ENCODE data around the gene SEC16A. TPM values are rescaled to one million over a fixed set of nuclear protein-coding genes. Genes with fewer than 3 reads are reported as not detected.

SEC16A gene
- total RNA-seq, 1 donor from 2014 or later, result 23.4 TPM

DNA sequence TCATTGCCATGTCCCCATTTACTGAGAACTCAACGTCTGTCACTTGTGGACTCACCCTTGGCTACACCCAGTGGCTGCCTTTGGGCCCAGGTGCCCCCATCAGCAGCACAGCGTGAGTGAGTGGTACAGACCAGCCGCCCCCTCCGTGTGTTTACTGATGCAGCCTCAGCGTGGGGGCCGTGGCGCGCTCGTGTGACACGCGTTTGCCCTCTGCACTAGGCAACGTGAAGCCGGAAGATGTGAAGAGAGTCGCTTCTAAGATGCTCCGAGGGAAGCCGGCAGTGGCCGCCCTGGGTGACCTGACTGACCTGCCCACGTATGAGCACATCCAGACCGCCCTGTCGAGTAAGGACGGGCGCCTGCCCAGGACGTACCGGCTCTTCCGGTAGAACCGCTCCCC, 60.0 kb downstream of the SEC16A start:
- no peaks in the 10 kb centered on the region for H3K4me1 ChIP-seq
- no peak overlapping the region for H3K27ac ChIP-seq (replicated peaks)
- intact Hi-C loops (cut with micrococcal nuclease), result no loop called here
- H3K27me3 ChIP-seq (ENCODE audit: low read depth), result no peaks in the 10 kb centered on the region
- H3K4me3 ChIP-seq, result no peak overlapping the region
- no peak for DNase-seq
- peaks cover 77% of the 10 kb centered on the region for H3K36me3 ChIP-seq
- TF ChIP-seq, protein P1, sequence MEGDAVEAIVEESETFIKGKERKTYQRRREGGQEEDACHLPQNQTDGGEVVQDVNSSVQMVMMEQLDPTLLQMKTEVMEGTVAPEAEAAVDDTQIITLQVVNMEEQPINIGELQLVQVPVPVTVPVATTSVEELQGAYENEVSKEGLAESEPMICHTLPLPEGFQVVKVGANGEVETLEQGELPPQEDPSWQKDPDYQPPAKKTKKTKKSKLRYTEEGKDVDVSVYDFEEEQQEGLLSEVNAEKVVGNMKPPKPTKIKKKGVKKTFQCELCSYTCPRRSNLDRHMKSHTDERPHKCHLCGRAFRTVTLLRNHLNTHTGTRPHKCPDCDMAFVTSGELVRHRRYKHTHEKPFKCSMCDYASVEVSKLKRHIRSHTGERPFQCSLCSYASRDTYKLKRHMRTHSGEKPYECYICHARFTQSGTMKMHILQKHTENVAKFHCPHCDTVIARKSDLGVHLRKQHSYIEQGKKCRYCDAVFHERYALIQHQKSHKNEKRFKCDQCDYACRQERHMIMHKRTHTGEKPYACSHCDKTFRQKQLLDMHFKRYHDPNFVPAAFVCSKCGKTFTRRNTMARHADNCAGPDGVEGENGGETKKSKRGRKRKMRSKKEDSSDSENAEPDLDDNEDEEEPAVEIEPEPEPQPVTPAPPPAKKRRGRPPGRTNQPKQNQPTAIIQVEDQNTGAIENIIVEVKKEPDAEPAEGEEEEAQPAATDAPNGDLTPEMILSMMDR (IDR thresholded peaks at IDR 0.05; ENCODE audit: borderline replicate concordance), result no peak
- no peaks in the 10 kb centered on the region for H3K9me3 ChIP-seq (replicated peaks)

DNA sequence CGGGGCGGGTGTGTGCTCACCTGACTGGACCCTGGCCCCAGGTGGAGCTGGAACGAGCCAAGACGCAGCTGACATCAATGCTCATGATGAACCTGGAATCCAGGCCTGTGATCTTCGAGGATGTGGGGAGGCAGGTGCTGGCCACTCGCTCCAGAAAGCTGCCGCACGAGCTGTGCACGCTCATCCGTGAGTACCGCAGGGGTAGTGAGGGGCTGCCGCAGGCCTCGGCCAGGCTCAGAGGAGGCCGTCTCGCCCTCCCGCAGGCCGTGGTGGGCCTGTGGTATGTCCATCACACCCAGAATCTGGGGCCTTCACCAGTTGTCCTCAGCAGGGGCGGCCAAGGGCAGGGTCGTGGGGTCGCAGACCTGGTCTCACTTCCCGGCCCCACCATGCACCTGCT, 61.0 kb downstream of the SEC16A start:
- TF ChIP-seq, protein P1 (IDR thresholded peaks at IDR 0.05; ENCODE audit: borderline replicate concordance), result no peak
- DNase-seq, result no peak
- Histone ChIP-seq H3K4me3 (no peak overlapping the region), H3K9me3 (replicated peaks) (no peaks in the 10 kb centered on the region), H3K27ac (replicated peaks) (no peak overlapping the region), H3K27me3 (ENCODE audit: low read depth) (no peaks in the 10 kb centered on the region), H3K36me3 (peaks cover 84% of the 10 kb centered on the region), H3K4me1 (no peaks in the 10 kb centered on the region)
- intact Hi-C loops (cut with micrococcal nuclease), result no loop called here

DNA sequence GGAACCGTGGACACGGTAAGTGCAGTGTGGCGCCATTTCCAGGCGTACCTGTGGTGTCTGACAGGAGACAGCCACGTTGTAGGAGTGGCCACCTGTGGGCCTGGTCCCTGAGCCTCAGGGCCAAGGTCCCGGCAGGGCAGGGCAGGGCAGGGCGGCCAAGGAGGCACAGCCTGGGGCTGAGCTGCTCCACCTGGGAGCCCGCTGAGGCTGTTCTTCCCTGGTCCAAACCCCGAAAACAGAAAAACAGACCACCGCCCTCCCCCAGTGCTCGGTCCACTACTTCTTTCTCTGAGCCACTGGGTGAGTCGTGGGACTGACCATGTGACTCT, 63.8 kb downstream of the SEC16A start:
- TF ChIP-seq, protein P1 (IDR thresholded peaks at IDR 0.05; ENCODE audit: borderline replicate concordance), result no peak

DNA sequence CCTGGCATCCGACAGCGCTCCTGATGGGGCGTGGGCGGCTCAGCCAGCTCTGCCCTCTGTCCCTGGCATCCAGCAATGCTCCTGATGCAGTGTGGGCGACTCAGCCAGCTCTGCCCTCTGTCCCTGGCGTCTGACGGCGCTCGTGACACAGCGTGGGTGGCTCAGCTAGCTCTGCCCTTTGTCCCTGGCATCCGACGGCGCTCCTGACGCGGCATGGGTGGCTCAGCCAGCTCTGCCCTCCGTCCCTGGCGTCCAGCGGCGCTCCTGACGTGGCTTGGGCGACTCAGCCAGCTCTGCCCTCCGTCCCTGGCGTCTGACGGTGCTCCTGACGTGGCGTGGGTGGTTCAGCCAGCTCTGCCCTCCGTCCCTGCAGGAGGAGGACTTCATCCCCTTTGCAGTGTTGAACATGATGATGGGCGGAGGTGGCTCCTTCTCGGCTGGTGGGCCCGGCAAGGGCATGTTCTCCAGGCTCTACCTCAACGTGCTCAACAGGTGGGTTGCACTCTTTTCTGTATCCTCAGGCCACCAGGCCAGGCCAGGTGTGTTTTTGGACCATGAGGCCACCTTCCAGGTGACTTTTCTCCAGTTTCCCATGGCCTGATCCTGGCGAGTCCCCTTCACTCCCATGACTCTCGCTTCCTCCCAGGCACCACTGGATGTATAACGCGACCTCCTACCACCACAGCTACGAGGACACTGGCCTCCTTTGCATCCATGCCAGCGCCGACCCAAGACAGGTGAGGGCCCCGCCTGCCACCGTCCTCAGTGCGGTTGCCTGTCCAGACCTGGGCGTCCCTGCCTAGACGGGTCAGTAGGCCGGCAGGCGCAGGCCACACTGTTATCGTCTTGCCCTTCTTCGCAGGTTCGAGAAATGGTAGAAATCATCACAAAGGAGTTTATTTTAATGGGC, 64.4 kb downstream of the SEC16A start:
- TF ChIP-seq, protein P1 (IDR thresholded peaks at IDR 0.05; ENCODE audit: borderline replicate concordance), result no peak
- no peaks in the 10 kb centered on the region for H3K9me3 ChIP-seq (replicated peaks)
- no peak overlapping the region for H3K4me3 ChIP-seq
- H3K4me1 ChIP-seq, result no peaks in the 10 kb centered on the region
- intact Hi-C loops (cut with micrococcal nuclease), result no loop called here
- H3K27me3 ChIP-seq (ENCODE audit: low read depth), result no peaks in the 10 kb centered on the region
- no peak for DNase-seq
- H3K36me3 ChIP-seq, result peaks cover 100% of the 10 kb centered on the region
- H3K27ac ChIP-seq (replicated peaks), result no peak overlapping the region

More for the DNA sequence above, 63.8 kb downstream of the SEC16A start:
- Histone ChIP-seq H3K4me3 (no peak overlapping the region), H3K27ac (replicated peaks) (no peak overlapping the region), H3K27me3 (ENCODE audit: low read depth) (no peaks in the 10 kb centered on the region), H3K4me1 (no peaks in the 10 kb centered on the region), H3K36me3 (peaks cover 100% of the 10 kb centered on the region), H3K9me3 (replicated peaks) (no peaks in the 10 kb centered on the region)
- no peak for DNase-seq
- intact Hi-C loops (cut with micrococcal nuclease), result no loop called here

DNA sequence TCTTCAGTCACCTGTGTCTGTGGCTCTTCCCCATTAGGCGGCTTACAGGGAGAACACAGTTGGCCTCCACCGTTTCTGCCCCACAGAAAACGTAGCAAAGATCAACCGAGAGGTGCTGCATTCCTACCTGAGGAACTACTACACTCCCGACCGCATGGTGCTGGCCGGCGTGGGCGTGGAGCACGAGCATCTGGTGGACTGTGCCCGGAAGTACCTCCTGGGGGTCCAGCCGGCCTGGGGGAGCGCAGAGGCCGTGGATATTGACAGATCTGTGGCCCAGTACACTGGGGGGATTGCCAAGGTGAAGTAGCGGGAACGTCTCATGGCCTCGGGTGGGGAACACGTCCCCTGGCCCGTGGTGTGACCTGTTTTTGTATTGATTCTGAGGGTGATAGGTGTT, 65.9 kb downstream of the SEC16A start:
- Histone ChIP-seq H3K4me1 (peaks cover 10% of the 10 kb centered on the region), H3K9me3 (replicated peaks) (no peaks in the 10 kb centered on the region), H3K27ac (replicated peaks) (no peak overlapping the region), H3K27me3 (ENCODE audit: low read depth) (no peaks in the 10 kb centered on the region), H3K4me3 (no peak overlapping the region), H3K36me3 (peaks cover 96% of the 10 kb centered on the region)
- no peak for DNase-seq
- TF ChIP-seq, protein P1 (IDR thresholded peaks at IDR 0.05; ENCODE audit: borderline replicate concordance), result no peak
- intact Hi-C loops (cut with micrococcal nuclease), result no loop called here

Measured in left ventricle myocardium inferior (tissue), 1 donor.